ENCODE data around the gene AFF3.

DNA sequence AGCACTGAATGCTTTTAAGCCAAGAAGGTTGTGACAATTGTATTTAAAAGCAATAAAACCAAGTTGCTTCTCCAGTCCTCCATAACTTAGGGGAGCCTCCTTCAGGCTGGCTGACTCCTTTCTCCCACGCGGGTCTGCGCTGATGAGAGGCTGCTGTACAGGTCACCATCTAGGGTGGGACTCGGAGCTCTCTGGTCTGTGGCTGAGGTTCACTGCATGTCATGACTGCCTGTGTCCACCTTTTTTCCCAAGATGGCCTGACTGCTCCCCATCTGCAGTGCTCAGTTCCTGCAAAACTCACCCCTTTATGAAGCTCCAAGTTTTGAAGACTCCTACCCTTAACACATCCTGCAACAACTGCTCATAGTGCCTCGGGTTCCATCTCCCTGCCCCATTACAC is 194.4 kb downstream of the AFF3 start:
- no peak for TF ChIP-seq CTCF (IDR thresholded peaks at IDR 0.05; ENCODE audit: poor library complexity)
- TF ChIP-seq EZH2 (IDR thresholded peaks at IDR 0.05; ENCODE audit: borderline replicate concordance), result no peak

Data from hepatocyte (in vitro differentiated cells).